SU-DHL-6 (cell line): ENCODE data around the gene TPBGL.

Experiments
- H2AFZ ChIP-seq: fragments of 200-600 bp; sonication (generic); 2 replicates; pipeline ENCODE4 v1.6.1; 2014; ENCODE audit warnings: low read depth, mild to moderate bottlenecking, moderate library complexity, mixed read lengths, antibody characterized with exemption, low read length; ENCODE audit not compliant: severe bottlenecking
- H3F3A ChIP-seq: fragments of 200-600 bp; shearing (Covaris generic); 2 replicates; pipeline ENCODE4 v1.6.0; 2016; ENCODE audit warnings: antibody characterized with exemption, mild to moderate bottlenecking; ENCODE audit not compliant: insufficient read depth
- H3K27ac ChIP-seq: fragments of 200-600 bp; sonication (generic); 2 replicates; pipeline ENCODE4 v1.5.1; 2016; ENCODE audit warnings: low read depth, mild to moderate bottlenecking, low read length, moderate library complexity, mixed read lengths
- H3K27me3 ChIP-seq: fragments of 200-600 bp; sonication (generic), shearing (Covaris generic); 2 replicates; pipeline ENCODE4 v1.6.0; 2014; ENCODE audit warnings: mild to moderate bottlenecking, low read length
- H3K36me3 ChIP-seq: fragments of 200-600 bp; sonication (generic); 2 replicates; pipeline ENCODE4 v1.6.1; 2014; ENCODE audit warnings: mild to moderate bottlenecking, low read length, mixed read lengths
- H3K4me2 ChIP-seq: fragments of 300-600, 200-600 bp; shearing (Covaris generic), sonication (generic); 2 replicates; pipeline ENCODE4 v1.6.0; 2014; ENCODE audit warnings: low read length, low read depth, mild to moderate bottlenecking; ENCODE audit not compliant: poor library complexity, severe bottlenecking
- H3K4me3 ChIP-seq: fragments of 200-600 bp; sonication (generic); 2 replicates; pipeline ENCODE4 v1.5.1; 2014; ENCODE audit warnings: antibody characterized with exemption, low read length, mild to moderate bottlenecking, mixed read lengths; ENCODE audit not compliant: insufficient read depth, poor library complexity, severe bottlenecking
- H3K79me2 ChIP-seq: fragments of 200-600 bp; sonication (generic); 2 replicates; pipeline ENCODE4 v1.6.1; 2014; ENCODE audit warnings: mild to moderate bottlenecking, low read length, moderate library complexity; ENCODE audit not compliant: insufficient read depth
- H3K9ac ChIP-seq: fragments of 200-600 bp; sonication (generic); 2 replicates; pipeline ENCODE4 v1.7.0; 2014; ENCODE audit warnings: mild to moderate bottlenecking, low read length
- H3K9me2 ChIP-seq: fragments of 200-600 bp; sonication (generic); replicated peaks from 2 replicates; pipeline ENCODE4 v1.6.1; 2014; ENCODE audit warnings: low read length; ENCODE audit not compliant: insufficient read depth
- H3K9me3 ChIP-seq: fragments of 200-600 bp; sonication (generic); 2 replicates; pipeline ENCODE4 v1.6.1; 2014; ENCODE audit warnings: low read length, mixed read lengths; ENCODE audit not compliant: insufficient read depth
- H4K20me1 ChIP-seq: fragments of 200-600 bp; sonication (generic); 2 replicates; pipeline ENCODE4 v1.6.1; 2014; ENCODE audit warnings: low read depth, mild to moderate bottlenecking, antibody characterized with exemption, low read length, moderate library complexity, mixed read lengths
- CTCF ChIP-seq: fragments of 200-600 bp; sonication (generic); IDR thresholded peaks from one replicate; pipeline ENCODE4 v1.5.1; 2017; ENCODE audit warnings: antibody characterized with exemption, mild to moderate bottlenecking, low read length, moderate library complexity; ENCODE audit not compliant: insufficient read depth, poor library complexity, severe bottlenecking
- EZH2phosphoT487 ChIP-seq: fragments of 200-600 bp; sonication (generic), shearing (Covaris generic); conservative IDR thresholded peaks from 2 replicates; pipeline ENCODE4 v1.6.1; 2018; ENCODE audit warnings: mild to moderate bottlenecking, antibody characterized with exemption, low read length, moderate library complexity, mixed read lengths

Gene TPBGL

DNA sequence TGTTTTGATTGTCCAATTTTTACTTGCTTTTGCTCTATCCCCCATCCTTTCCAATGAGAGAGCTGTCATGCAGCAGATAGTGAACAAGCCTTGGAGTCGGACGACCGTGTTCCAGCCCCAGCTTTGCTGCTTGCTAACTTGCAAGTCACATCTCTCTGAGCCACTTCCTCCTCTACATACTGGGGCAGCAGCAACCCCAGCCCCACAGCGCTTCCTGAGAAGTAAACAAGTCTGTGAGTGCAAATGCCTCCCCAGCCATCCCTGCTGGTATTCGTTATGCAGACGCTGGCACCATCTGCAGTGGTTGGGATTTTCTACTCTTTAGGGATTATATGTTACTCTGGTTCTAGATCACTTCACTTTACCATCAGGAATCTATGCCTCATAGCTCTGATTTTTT is 35.0 kb downstream of the TPBGL start:
- Histone ChIP-seq H3K9me3 (no peaks in the 10 kb centered on the region), H3K27ac (no peak overlapping the region), H3K4me3 (no peak overlapping the region), H3K27me3 (no peaks in the 10 kb centered on the region), H2AFZ (no peak overlapping the region), H3K9me2 (no peaks in the 10 kb centered on the region), H3K9ac (no peak overlapping the region), H3K79me2 (no peaks in the 10 kb centered on the region), H3K4me2 (no peak overlapping the region), H3F3A (no peaks in the 10 kb centered on the region), H3K36me3 (no peaks in the 10 kb centered on the region), H4K20me1 (no peaks in the 10 kb centered on the region)
- TF ChIP-seq CTCF (no peak), EZH2phosphoT487 (no peak)

DNA sequence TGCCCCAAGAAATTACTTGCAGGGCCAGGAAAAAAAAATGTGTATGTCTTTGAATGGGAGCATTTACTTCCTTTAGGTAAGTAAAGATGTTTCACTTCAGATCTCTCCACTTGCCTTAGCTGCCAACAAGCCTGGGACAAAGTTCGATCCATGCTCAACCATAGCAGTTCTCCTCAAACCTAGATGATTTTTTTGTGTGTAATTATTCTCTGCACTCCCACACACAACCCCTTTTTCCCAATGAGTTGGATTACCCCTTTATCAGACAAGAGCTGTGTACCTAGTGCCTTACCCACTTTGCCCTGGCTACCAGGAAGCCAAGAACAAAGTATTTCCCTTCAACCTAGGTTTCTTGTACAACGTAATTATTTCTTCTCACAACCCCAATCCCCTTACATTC is 35.6 kb downstream of the TPBGL start:
- Histone ChIP-seq H3K27me3 (no peaks in the 10 kb centered on the region), H3K9me3 (no peaks in the 10 kb centered on the region), H3K36me3 (no peaks in the 10 kb centered on the region), H3F3A (no peaks in the 10 kb centered on the region), H3K79me2 (no peaks in the 10 kb centered on the region), H3K4me3 (no peak overlapping the region), H3K27ac (no peak overlapping the region), H3K4me2 (no peak overlapping the region), H4K20me1 (no peaks in the 10 kb centered on the region), H3K9me2 (no peaks in the 10 kb centered on the region), H2AFZ (no peak overlapping the region), H3K9ac (no peak overlapping the region)
- TF ChIP-seq EZH2phosphoT487 (no peak), CTCF (no peak)

- Histone ChIP-seq H3K4me2 (no peak overlapping the region), H3F3A (no peaks in the 10 kb centered on the region), H3K79me2 (no peaks in the 10 kb centered on the region), H3K27ac (no peak overlapping the region), H3K4me3 (no peak overlapping the region), H2AFZ (no peak overlapping the region), H3K9ac (no peak overlapping the region), H3K36me3 (no peaks in the 10 kb centered on the region), H3K27me3 (no peaks in the 10 kb centered on the region), H4K20me1 (no peaks in the 10 kb centered on the region), H3K9me3 (no peaks in the 10 kb centered on the region), H3K9me2 (no peaks in the 10 kb centered on the region)
- TF ChIP-seq CTCF: no peak
- no peak for TF ChIP-seq EZH2phosphoT487
These were observed 36.1 kb downstream of the TPBGL start for GRCh38 chr11:75276686-75277085.

DNA sequence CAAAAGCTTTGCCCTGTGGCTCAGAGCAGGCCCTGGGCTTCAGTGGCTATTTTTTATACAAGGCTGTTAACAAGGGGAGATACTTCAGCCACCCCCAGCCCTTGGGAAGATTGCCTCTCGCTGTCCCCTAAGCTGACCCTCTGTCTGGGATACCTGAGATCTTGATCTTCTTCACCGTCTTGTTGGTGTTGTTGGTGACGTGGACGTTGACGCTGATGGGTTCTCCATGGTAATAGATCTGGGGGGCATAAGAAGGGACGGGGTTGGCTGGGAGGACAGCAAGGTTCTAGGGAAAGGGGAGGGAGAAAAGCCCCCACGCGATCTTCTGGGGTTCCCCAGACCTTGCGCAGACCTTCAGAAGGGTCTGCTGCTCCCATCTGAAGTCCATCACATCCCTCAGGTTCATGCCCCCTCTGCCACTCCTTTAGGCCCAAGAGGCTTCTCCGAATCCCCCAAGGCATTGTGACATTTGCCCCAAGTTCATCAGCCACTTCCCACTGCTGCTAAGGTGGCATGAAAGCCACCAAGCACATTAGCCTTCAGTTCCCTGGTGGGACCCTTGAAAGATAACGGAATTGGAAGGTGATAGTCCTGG is 36.7 kb downstream of the TPBGL start:
- Histone ChIP-seq H3K27me3 (no peaks in the 10 kb centered on the region), H3K4me2 (no peak overlapping the region)
- no peak for TF ChIP-seq EZH2phosphoT487
- no peak for TF ChIP-seq CTCF

More for the DNA sequence above, 36.7 kb downstream of the TPBGL start:
- Histone ChIP-seq H3K27ac (no peak overlapping the region), H4K20me1 (no peaks in the 10 kb centered on the region), H3K4me3 (no peak overlapping the region), H3K79me2 (no peaks in the 10 kb centered on the region), H3K9me2 (no peaks in the 10 kb centered on the region), H3K9me3 (no peaks in the 10 kb centered on the region), H3K9ac (no peak overlapping the region), H3F3A (no peaks in the 10 kb centered on the region), H3K36me3 (no peaks in the 10 kb centered on the region), H2AFZ (no peak overlapping the region)
